Placental pericyte (primary cell): Measurements from ENCODE around the gene ZNF330. TPM values are rescaled to one million over a fixed set of nuclear protein-coding genes. Genes with fewer than 3 reads are reported as not detected.

Source experiments
- total RNA-seq: library from RNA; depleted of rRNA; stranded (reverse); fragments of >200 nt; gene quantifications from 2 replicates; pipeline ENCODE4 v1.2.3, GENCODE V29; 2012

The ZNF330 gene
- 16.3 and 30.9 TPM in 2 replicates for total RNA-seq

DNA sequence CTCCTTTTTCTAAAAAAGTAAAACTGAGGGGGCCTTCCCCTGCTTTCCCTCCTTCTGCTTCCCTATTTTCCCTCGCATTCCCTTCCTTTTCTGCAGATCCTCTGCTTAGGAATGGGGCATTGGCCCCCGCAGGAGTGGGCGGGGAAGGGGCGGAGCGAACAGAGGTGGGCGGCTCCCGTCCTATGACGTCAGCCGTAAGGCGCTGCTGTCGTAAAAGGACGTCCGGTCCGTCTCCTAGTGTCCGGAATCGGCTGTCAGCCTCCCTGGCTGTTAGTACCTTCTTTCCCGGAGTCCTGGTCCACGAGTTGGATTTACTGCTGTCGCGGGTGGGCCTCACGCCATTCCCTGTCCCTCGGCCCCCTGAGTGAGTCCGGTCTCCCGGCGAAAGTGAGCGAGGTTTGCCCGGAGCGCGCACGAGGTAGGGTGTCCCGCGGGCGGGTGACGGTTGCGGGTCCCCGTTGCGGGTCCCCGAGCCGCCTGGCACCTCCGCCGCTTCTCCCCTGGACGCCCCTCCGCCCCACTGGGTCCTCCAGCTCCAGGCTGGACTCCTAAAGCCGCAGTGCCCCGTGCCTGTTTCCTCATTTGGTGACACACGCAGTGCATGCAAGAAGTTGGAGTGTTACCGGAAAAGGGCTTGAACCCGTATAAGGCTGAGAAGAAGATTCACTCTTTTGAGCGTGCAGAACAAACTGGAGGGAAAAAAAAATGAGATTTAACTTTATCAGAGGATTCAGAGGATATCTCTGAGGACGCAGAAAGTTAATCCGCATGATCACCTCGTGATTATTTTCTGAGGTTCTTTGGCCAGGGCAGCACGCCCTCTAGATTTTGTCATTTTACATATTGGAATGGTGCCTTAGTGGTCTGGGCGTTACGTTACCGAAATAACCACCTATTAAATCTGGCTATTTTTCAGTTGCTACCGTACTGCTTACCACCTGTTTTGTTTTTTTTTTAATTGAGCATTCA lies at the start of gene ZNF330:
ZNF330 (plus strand) TSS at position 205 of the 969 bp plus-strand sequence. CDS start 1,477 bp downstream, outside the sequence.

Other genes starting within 250 kb of the ZNF330 start
- 0.22 and 1.1 TPM in 2 replicates for gene RNF150, start 87.4 kb upstream of the ZNF330 start, total RNA-seq